Activated naive CD8-positive, alpha-beta T cell treated with anti-CD3 and anti-CD28 coated beads, Interleukin-2, amount 50 U/mL, for 24 hours (primary cell): ENCODE measurements around the gene TP73.

Experiments
- ATAC-seq: fragments of 150-1000 bp; cut with Tn5 transposase; one replicate; pipeline ENCODE4 v1.10.0; 2021
- DNase-seq: peaks from one replicate; pipeline ENCODE4 v3.0.0; 2021
- H3K27ac Mint-ChIP-seq: one replicate; pipeline ENCODE4 v1.8.0; 2021; ENCODE audit warnings: mild to moderate bottlenecking, mixed read lengths
- H3K27me3 Mint-ChIP-seq: one replicate; pipeline ENCODE4 v1.8.0; 2021; ENCODE audit warnings: mixed read lengths
- H3K36me3 Mint-ChIP-seq: one replicate; pipeline ENCODE4 v1.8.0; 2021; ENCODE audit warnings: low read depth, mixed read lengths
- H3K4me1 Mint-ChIP-seq: one replicate; pipeline ENCODE4 v1.8.0; 2021; ENCODE audit warnings: mixed read lengths
- H3K4me3 Mint-ChIP-seq: one replicate; pipeline ENCODE4 v1.8.0; 2021; ENCODE audit warnings: mild to moderate bottlenecking, moderate library complexity, mixed read lengths
- H3K9me3 Mint-ChIP-seq: one replicate; pipeline ENCODE4 v1.8.0; 2021; ENCODE audit warnings: mixed read lengths

Gene TP73

DNA sequence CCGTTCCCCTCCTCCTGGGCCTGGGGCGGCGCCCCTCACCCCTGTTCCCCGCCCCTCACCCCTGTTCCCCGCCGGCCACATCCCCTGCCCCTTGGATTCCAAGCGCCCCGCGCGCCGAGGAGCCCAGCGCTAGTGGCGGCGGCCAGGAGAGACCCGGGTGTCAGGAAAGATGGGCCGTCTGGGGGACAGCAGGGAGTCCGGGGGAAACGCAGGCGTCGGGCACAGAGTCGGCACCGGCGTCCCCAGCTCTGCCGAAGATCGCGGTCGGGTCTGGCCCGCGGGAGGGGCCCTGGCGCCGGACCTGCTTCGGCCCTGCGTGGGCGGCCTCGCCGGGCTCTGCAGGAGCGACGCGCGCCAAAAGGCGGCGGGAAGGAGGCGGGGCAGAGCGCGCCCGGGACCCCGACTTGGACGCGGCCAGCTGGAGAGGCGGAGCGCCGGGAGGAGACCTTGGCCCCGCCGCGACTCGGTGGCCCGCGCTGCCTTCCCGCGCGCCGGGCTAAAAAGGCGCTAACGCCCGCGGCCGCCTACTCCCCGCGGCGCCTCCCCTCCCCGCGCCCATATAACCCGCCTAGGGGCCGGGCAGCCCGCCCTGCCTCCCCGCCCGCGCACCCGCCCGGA lies at the start of gene TP73:
TP73 (plus strand) TSS at position 587 of the 618 bp plus-strand sequence. CDS start 29,850 bp downstream, outside the sequence.
- H3K9me3 Mint-ChIP-seq = no peaks in the 10 kb centered on the region
- H3K27ac Mint-ChIP-seq = no peak within 1 kb of the TSS
- DNase-seq (peak; percentile 15), ATAC-seq (no peak)
- no peaks in the 10 kb centered on the region for H3K36me3 Mint-ChIP-seq
- H3K4me3 Mint-ChIP-seq = no peak within 1 kb of the TSS
- peaks cover 36% of the 10 kb centered on the region for H3K4me1 Mint-ChIP-seq
- peaks cover 45% of the 10 kb centered on the region for H3K27me3 Mint-ChIP-seq

DNA sequence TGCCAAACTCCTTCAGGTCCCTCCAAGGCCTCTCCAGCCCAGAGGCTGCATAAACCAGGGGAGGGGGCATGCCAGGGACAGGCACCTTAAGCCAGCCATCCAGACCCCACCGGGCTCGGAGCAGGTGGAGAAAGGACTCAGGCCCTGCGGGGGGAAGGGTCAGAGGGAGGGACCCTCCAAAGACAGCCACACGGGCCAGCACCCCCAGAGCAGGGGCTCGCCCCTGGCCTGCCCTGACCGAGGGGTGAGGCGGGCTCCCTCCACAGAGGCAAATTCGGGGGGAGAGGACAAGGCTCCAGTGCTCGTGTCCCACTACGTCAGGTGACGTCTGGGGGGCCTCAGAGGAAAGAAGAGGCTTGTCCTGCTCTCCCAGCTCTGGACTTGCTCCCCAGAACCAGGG lies 49.2 kb upstream of the TP73 start:
- peaks cover 3% of the 10 kb centered on the region for H3K4me1 Mint-ChIP-seq
- no peak overlapping the region for H3K27ac Mint-ChIP-seq
- DNase-seq (no peak), ATAC-seq (no peak)
- H3K27me3 Mint-ChIP-seq = no peaks in the 10 kb centered on the region
- H3K4me3 Mint-ChIP-seq = no peak overlapping the region
- no peaks in the 10 kb centered on the region for H3K36me3 Mint-ChIP-seq
- H3K9me3 Mint-ChIP-seq = no peaks in the 10 kb centered on the region

DNA sequence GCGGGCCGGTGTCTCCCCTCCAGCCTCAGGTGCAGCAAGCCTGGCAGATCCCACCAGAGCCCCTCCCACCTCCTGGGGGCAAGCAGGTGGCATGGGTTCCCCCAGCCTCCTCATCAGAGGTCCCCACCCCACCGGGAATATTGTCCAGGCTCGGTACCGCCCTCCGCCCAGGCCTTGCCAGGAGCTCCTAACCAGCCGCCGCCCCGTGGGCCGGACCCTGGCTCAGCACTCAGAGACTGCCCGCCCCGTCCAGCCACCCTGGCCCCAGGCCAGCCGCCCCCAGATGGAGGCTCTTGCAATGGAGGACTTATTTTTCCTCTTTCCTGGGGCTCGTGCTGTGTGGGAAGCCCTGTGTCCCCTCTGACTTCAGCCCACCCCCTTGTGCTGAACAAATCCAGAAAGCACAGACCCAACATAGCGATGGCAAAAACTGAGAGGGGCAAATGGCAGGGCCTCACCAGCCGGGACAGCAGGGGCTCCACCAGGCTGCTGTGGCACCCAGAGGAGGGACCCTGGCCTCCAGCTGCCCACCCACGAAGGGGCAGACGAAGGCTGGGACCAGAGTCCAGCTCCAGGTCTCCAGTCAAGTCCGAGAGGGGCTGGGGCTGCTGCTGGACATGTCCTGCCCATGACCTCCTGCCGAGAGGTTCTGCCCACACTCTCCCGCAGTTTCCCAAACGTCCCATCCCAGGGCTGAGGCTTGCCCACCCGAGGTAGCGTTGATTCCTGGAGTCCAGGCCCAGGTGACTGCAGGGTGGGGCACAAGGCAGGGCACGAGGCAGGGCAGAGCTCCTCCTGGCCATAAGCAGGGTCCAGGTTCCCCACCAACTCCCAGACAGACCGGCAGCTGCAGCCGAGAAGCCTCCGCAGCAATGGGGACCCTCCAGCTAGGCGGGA lies 48.5 kb upstream of the TP73 start:
- H3K4me3 Mint-ChIP-seq = no peak overlapping the region
- no peaks in the 10 kb centered on the region for H3K27me3 Mint-ChIP-seq
- ATAC-seq (no peak), DNase-seq (no peak)
- no peak overlapping the region for H3K27ac Mint-ChIP-seq
- H3K36me3 Mint-ChIP-seq = no peaks in the 10 kb centered on the region
- no peaks in the 10 kb centered on the region for H3K4me1 Mint-ChIP-seq
- no peaks in the 10 kb centered on the region for H3K9me3 Mint-ChIP-seq

DNA sequence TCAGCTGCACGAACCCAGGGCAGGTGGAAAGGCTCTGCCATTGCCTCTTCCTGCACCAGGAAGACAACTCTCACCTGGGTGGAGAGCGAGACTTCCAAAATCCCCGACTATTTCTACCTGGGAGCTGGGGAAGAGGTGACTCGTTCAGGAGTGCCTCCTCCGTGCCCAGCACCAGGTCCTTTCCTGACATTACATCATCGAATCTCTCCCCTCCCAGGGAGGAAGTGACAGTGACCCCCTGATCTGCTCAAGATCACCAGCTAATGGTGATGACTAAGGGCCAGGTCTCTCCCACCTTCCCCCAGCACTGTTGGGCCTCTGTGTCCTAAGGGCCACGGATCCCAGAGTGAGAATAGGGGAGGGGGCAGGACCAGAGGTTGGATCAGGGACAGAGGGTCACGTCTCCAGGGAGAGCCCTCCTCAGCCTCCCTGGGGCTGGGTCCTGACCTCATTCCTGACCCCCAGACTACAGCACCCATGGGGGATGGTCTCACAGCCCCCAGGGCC lies 47.8 kb upstream of the TP73 start:
- no peak for DNase-seq
- H3K9me3 Mint-ChIP-seq = no peaks in the 10 kb centered on the region
- H3K27me3 Mint-ChIP-seq = peaks cover 3% of the 10 kb centered on the region
- ATAC-seq = no peak
- no peaks in the 10 kb centered on the region for H3K4me1 Mint-ChIP-seq
- H3K36me3 Mint-ChIP-seq = no peaks in the 10 kb centered on the region
- no peak overlapping the region for H3K27ac Mint-ChIP-seq
- no peak overlapping the region for H3K4me3 Mint-ChIP-seq

DNA sequence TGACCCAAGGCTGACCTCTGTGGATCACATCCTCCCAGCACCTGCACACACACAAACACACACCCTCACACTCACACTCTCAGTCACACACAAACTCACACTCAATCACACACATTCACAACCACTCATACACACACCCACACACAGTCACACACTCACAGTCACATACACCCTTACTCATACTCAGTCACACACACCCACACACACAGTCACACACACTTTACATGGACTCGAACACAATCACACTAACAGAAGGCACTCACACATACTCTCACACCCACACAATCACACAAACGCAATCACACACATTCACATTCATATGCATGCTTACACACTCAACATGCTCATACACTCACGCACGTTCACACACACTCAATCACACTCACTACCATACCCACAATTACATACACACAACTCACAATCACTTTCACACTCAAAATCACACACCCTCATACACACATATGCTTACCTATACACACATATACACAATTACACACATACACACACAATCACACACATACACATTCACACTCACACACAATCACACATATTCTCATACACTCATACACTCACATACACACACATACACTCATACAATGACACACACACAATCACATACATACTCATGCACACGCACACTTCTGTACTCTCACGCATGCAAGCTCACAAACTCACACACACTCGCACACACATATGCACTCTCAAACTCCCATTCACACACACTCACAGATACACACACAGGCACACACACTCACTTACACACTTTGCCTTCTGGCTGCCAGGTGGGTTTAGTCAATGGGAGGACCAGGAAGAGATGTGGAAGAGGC lies 47.1 kb upstream of the TP73 start:
- H3K4me3 Mint-ChIP-seq = no peak overlapping the region
- no peak for ATAC-seq
- no peaks in the 10 kb centered on the region for H3K36me3 Mint-ChIP-seq
- DNase-seq = no peak
- no peaks in the 10 kb centered on the region for H3K9me3 Mint-ChIP-seq
- no peaks in the 10 kb centered on the region for H3K4me1 Mint-ChIP-seq
- no peak overlapping the region for H3K27ac Mint-ChIP-seq
- peaks cover 3% of the 10 kb centered on the region for H3K27me3 Mint-ChIP-seq

DNA sequence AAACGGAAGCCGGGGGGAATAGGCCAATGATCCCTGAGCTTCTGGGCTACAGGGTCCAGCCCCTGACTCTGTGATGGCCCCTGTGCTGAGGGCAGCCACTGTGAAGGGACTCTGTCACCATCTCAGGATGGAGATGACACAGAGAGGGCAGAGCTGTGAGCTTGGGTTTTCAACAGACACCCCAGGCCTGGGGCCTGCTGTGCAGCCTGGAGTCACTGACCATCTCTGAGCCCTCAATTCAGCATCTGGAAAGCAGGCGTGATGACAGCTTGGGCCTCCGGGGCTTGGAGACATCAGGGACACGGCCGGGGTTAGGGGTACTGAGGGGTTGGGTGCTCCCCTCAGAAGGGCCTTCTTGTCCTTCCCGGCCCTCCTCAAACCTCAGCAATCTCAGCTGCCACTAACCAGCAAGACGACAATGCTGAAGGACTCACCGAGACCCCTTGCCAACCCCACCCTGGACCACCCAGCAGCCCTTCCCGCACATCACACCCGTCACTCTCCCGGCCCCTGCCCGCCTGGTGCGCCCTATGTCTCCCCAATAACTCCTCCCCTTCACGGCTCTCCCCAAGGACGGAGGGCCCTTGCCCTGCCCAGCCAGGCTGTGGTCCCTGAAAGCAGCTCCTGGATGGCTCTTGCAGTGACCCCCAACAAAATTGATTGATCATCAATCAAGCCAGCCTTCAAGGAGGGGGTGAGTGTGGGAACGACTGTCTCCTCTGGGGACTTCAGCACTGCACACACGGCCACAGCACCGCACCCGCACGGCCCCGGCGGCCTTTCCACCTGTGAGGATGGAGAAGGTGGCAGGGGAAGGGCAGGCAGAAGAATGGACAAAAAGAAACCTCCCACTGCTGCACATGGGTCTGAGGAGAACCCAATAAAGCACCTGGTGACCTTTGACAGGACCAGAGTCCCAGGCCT lies 45.3 kb upstream of the TP73 start:
- no peaks in the 10 kb centered on the region for H3K9me3 Mint-ChIP-seq
- ATAC-seq = no peak

DNA sequence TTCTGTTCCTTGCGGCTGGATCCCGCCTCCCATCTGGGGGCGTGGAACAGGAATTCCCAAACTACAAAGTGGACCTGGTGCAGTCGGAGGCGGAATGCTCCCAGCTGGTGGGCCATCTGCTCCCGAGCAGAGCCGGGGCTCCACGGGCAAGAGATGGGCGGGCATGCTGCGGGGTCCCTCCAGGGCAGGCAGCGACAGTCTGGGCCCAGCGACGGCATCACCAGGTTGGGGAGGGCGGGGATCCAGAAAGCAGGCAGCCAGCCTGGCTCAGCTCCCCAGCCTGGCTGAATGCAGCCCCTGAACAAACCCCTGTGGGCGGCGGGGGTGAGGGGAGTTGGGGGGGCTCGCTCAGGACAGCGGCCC lies 44.6 kb upstream of the TP73 start:
- Mint-ChIP-seq H3K4me3 (no peak overlapping the region), H3K4me1 (peaks cover 4% of the 10 kb centered on the region), H3K27ac (no peak overlapping the region), H3K9me3 (no peaks in the 10 kb centered on the region), H3K36me3 (no peaks in the 10 kb centered on the region), H3K27me3 (peaks cover 13% of the 10 kb centered on the region)
- ATAC-seq (no peak), DNase-seq (no peak)

More for the DNA sequence above, 45.3 kb upstream of the TP73 start:
- Mint-ChIP-seq H3K4me1 (peaks cover 4% of the 10 kb centered on the region), H3K36me3 (no peaks in the 10 kb centered on the region), H3K27me3 (peaks cover 11% of the 10 kb centered on the region), H3K27ac (no peak overlapping the region), H3K4me3 (no peak overlapping the region)
- no peak for DNase-seq

DNA sequence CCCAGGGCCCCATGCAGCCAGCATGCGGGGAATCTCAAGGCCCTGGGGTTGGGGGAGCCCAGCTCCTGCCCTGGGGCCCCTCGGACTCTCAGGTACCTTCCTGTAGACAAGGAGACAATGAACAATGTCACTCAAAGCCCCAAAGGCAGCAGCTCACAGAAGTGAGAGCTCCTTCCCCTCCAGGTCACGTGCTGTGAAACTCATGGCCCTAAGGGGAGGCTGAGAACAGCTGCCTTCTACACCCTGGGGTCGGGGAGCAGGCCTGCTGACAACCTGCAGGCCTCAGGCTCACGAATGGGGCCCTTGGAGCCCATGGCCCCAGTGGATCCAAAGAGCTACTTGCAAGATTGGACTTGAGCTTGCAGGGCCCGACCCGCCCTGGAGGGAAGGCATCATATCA lies 44.2 kb upstream of the TP73 start:
- Mint-ChIP-seq H3K27ac (no peak overlapping the region), H3K9me3 (no peaks in the 10 kb centered on the region), H3K4me1 (peaks cover 4% of the 10 kb centered on the region), H3K36me3 (no peaks in the 10 kb centered on the region), H3K4me3 (no peak overlapping the region), H3K27me3 (peaks cover 13% of the 10 kb centered on the region)
- no peak for DNase-seq
- no peak for ATAC-seq

DNA sequence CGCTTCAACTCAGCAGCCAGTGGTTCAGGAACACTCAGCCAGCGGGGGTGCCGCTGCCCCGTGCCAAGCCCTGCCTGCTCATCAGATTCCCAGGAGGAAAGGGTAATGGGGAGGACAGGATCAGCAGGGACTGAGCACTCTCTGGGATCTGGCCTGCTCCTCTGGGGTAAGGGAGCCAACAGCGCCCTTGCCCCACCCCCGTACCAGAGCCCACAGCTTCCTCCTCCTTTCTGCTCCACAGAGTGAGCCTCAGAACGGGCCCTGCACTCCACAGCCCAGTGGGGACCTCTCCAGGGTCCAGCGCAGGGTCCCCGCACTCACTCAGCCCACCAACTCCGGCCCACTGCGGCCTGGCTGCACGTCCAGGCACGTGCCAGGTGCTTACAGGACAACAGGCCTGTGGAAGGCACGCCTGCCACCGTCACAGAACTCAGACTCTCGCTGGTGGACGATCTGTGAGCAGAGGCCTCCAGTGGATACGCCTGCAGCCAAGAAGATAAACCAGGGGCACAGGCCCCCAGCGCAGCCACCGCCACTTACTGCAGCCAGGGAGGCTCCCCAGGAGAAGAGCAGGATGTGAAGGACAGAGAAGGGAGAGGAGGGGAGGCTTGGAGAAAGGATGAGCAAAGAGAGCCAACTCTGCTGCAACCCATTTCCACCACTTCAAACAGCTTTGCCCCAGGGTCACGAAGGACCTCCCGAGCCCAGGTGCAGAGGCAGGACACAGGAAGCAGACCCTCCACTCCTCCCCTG lies 43.1 kb upstream of the TP73 start:
- no peak overlapping the region for H3K27ac Mint-ChIP-seq
- H3K9me3 Mint-ChIP-seq = no peaks in the 10 kb centered on the region

DNA sequence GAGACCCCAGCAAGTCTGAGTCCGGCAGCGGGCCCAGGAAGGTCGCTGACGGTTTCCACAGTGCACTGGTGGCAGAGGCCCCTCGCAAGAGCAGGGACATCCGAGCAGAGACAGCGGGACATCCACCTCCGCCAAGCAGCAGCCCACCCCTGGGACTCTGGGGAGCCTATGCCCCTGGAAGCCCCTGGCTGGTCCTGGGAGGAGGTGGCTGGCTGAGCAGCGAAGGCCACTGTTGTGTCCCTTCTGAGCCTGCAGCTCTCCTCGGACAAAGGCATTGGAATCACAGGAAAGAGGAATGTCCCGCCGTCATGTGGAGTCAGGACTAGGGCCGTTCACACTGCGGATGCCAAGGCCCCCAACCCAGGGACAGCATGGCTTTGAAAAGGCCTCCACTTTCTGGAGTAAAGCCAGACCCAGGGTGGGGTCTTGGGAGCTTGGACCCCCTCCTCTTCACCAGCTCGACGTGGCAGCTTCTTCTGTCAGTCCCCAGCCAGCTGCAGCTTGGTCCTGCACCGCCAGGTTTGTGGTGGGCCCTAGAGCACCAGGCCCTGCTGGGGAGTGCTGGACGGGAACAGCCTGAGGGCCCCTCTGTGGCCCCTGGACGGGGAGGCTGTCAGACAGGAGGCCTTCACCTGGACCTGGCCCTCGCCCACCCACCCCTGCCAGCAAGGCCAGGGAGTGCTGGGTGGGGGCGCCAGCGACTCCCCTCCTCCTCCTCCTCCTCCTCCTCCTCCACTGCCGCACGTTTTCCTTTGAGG lies 42.4 kb upstream of the TP73 start:
- H3K4me1 Mint-ChIP-seq = peaks cover 4% of the 10 kb centered on the region
- DNase-seq = no peak
- H3K27ac Mint-ChIP-seq = no peak overlapping the region
- H3K9me3 Mint-ChIP-seq = no peaks in the 10 kb centered on the region
- H3K36me3 Mint-ChIP-seq = no peaks in the 10 kb centered on the region
- no peak for ATAC-seq
- H3K4me3 Mint-ChIP-seq = no peak overlapping the region
- peaks cover 13% of the 10 kb centered on the region for H3K27me3 Mint-ChIP-seq

More for the DNA sequence above, 43.1 kb upstream of the TP73 start:
- Mint-ChIP-seq H3K4me3 (no peak overlapping the region), H3K36me3 (no peaks in the 10 kb centered on the region), H3K4me1 (peaks cover 4% of the 10 kb centered on the region), H3K27me3 (peaks cover 13% of the 10 kb centered on the region)
- ATAC-seq = no peak
- DNase-seq = no peak

DNA sequence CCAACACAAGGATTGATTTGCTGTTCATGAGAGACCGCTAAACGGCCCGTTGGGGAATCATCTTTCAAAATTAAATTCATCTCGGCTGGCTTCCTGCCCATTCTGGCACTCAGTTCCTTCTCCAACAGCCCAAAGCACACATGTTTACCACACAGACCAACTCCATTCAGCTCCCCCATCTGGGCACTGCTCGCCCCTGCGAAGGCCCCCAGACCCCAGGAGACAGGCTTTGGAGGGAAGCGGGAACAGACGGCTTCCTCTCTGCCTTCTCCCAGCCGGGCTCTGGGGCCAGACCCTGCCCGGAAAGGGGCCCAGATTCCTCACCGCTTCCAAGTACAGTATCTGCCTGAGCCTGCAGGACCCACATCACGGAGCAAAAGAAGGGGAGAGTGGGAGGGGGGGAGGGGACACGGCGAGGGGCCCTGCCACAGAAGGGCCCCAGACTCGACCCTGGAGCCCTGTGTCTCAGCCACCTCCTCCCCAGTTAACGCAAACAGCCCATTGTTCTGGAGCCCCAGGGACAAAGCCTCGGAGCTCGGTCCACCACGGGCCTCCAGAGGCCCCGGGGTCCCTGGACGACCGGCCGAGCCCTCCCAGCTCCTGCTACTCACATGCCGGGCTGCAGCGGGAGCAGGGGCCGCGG lies 41.7 kb upstream of the TP73 start:
- ATAC-seq = peak; percentile 6
- Mint-ChIP-seq H3K9me3 (no peaks in the 10 kb centered on the region), H3K27me3 (peaks cover 13% of the 10 kb centered on the region), H3K4me1 (peaks cover 4% of the 10 kb centered on the region), H3K27ac (no peak overlapping the region), H3K4me3 (no peak overlapping the region), H3K36me3 (no peaks in the 10 kb centered on the region)
- DNase-seq = no peak

DNA sequence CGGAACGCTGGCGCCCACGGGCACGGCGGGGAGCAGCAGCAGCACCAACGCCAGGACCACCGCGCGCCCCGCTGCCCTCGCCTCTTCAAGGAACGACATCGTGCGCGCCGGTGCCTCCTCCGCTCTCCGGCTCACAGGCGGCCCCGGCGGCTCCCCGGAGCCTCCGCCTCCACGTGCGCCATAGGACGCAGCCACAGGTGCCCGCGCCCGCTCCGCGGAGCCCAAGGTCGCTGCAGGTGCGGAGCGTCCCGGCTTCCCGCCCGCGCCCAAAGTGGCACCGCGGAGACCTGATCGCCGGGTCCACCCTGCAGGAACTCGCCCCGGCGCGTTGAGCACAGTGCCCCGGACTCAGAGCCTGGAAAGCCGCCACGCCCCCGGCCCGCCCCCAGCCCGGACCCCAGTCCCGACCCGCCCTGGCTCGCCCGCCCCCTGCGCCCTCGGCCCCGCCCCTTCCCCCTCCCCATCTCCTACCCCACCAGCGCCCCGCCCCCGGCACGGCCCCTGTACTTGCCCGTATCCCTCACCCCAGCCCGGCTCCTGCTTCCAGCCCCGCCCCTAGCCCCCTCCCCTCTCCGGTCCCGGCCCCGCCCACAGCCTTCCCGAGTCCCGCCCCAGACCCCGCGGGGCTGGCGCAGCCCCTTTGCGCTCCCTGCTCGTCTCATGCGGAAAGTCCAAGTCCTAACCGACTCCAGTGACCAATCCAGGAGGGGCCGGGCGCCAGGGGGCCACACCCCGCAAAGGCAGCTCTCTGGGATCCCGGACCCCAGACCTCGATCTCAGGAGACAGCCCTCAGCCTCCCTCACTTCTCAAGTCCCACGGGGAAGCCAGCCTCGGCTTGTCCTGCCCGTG lies 40.9 kb upstream of the TP73 start, which contains the start of gene MEGF6:
MEGF6 (minus strand) TSS at position 339 of the 850 bp plus-strand sequence; CDS start at position 99, 240 bp downstream.
- DNase-seq = peak; percentile 65
- Mint-ChIP-seq H3K27me3 (peaks cover 13% of the 10 kb centered on the region), H3K9me3 (no peaks in the 10 kb centered on the region), H3K36me3 (no peaks in the 10 kb centered on the region), H3K4me1 (peaks cover 4% of the 10 kb centered on the region), H3K4me3 (peak within 1 kb of the TSS; percentile 50), H3K27ac (no peak within 1 kb of the TSS)
- peak; percentile 71 for ATAC-seq
